GM12874 (cell line): ENCODE data around the gene KLF6.

ENCODE experiments used
- TF ChIP-seq, protein P1 (sequence below): IDR thresholded peaks from 2 replicates; pipeline ENCODE4 v1.5.1; 2011; ENCODE audit warnings: low read depth, mild to moderate bottlenecking, control low read depth, low read length, moderate library complexity; ENCODE audit not compliant: insufficient read depth

Gene KLF6

DNA sequence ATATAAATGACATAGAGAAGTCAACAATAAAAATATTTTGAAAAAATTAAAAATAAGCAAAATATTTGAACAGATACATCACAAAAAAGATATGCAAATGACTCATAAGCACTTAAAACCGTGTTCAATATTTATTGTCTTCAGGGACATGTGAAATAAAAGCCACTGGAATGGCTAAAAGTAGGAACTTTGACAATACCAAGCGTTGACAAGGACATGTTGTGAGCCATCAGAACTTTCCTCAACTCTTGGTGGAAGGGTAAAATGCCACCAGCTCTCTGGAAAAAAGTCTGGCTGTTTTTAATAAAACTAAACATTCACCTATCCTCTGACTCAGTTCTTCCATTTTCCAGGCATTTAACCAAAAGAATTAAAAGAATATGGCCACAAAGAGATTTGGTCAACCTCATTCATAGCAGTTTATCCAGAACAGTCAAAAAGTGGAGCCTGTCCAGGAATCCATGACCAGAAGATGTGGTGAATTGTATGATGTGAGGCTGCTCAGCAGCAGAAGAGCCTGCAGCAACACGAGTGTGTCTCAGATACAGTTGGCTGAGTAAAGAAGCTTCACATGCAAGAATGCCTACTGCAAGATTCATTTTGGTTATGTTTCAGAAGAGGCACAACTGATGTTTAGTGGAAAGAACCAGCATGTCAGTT is 7.1 kb upstream of the KLF6 start:
- TF ChIP-seq, protein P1, sequence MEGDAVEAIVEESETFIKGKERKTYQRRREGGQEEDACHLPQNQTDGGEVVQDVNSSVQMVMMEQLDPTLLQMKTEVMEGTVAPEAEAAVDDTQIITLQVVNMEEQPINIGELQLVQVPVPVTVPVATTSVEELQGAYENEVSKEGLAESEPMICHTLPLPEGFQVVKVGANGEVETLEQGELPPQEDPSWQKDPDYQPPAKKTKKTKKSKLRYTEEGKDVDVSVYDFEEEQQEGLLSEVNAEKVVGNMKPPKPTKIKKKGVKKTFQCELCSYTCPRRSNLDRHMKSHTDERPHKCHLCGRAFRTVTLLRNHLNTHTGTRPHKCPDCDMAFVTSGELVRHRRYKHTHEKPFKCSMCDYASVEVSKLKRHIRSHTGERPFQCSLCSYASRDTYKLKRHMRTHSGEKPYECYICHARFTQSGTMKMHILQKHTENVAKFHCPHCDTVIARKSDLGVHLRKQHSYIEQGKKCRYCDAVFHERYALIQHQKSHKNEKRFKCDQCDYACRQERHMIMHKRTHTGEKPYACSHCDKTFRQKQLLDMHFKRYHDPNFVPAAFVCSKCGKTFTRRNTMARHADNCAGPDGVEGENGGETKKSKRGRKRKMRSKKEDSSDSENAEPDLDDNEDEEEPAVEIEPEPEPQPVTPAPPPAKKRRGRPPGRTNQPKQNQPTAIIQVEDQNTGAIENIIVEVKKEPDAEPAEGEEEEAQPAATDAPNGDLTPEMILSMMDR: no peak

DNA sequence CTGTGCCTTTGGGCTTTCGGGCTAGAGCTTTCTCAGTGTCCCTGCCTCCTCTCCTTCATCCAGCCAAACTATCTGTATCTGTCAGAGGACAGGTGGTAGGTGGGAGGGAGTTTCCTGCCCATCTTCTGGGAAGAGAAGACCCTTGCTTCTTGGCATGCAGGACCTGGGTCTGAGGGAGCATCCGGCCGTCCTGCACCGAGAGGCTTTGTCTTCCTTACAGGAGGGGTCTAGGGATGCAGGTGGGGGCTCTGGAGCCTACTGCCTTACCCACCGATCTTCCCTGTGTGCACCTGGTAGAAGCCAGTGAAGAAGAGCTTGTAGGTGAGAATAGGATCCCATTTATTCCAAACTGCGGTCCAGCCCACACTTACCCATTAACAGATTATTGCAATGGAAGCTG is 5.8 kb upstream of the KLF6 start:
- TF ChIP-seq, protein P1: no peak

DNA sequence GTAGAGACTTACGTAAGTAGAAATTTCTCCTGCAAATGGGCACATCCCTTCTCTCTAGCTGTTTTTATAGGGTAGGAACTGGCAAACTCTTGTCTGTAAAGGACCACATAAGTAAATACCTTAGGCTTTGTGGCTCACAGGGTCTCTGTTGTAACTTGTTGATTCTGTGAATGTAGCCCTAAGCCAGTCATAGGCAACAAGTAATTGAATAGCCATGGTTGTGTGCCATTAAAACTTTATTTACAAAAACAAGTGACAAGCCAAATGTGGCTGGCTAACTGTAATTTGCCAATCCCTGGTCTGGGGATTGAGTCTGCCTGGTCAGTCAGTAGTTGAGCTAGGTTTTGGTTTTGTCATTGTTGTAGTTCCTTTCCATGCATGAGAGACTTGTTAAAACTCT is 5.3 kb upstream of the KLF6 start:
- TF ChIP-seq, protein P1: no peak

DNA sequence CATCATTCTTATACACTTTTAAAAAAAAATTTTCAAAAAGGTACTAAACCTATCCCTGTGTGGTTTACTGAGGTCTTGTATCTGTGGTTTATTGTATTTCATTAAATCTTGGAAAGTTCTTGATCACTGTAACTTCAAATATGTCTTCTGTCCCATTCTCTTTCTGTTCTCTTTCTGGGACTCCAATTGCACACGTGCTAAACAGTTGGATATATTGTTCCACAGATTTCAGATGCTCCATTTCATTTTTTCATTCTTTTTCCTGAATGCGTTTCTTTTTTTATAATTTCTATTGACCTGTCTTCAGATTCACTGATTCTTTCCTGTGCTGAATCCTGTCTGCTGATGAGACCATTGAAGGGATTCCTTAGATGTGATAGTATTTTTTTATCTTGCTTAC is 4.6 kb upstream of the KLF6 start:
- TF ChIP-seq, protein P1: no peak

DNA sequence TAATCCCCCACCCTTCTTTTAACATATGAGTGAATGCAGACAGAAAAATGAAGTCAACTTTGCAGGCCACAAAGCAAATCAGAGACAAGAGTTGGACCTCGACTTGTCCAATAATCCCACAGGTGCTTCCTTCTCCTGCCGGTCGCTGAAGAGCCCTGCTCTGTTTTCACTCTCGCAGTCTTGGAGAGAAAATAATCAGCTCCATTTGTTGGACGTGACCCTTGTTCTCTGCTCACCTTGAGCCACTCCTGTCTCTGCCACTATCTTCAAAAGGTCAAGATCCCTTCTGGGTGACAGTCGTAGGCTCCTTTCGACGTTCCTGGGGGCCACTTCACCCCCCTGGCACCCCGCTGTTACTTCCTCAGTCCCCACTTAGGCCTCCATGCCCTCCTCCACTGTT is 2.8 kb upstream of the KLF6 start:
- TF ChIP-seq, protein P1: no peak

DNA sequence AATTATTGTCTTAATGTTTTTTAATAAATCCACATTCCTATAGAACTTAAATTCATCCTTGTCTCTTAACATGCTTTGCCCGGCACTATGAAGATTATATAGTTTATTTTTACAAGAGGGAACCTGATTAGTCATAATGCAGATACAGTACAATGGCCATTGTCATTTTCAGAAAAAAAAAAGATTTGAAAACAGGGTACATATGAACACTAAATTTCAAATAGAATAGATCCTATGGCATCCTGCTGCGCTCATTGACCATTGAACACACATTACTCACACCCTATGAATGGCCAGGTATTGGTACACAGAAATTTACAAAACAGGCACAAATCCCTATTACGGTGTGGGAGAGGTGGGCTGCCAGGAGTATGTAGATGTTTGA is 2.0 kb upstream of the KLF6 start:
- TF ChIP-seq, protein P1: no peak

DNA sequence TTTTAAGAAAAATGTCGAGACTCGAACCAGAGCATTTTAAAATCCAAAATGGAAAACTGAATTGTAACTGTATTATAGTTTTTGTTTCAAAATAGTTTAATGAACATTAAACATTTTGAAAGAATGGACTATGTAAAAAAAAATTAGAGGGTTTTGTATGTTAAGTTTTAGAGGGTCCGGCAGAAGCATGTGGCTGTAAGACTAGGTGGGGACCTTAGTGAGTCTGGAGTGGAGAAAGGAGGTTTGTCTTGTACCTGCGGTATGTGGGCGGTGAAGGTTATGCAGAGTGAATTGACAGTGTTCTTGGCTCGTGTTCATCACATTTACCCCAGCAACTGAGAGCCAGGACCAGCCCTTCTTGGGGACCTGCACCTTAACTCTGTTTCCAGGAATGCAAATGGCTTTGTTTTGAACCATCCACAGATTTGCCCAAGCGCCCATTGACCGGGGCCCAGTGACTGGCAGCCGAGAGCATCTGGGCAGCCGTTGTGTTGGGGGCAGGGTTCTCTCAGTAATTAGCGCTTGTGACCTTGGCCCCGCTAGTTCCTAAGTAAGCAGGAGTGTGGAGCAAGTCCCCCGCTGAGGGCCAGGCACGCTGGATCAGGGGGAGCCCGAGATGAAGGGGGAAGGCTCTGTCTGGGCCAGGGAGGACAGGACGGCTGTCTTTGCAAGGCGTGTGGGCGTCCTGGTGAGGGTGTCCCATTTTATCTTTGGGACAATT is 1.4 kb upstream of the KLF6 start:
- TF ChIP-seq, protein P1: no peak
